ENCODE measurements around the gene TRMT5. TPM values are rescaled to one million over a fixed set of nuclear protein-coding genes. Genes with fewer than 3 reads are reported as not detected.

Gene TRMT5
- total and polyA plus RNA-seq, 9 of the 15 experiments (the other 6 are each of a cell fraction or from before 2014, with no cell fraction given) = 8.4 to 20.0 (median 15.1) TPM

DNA sequence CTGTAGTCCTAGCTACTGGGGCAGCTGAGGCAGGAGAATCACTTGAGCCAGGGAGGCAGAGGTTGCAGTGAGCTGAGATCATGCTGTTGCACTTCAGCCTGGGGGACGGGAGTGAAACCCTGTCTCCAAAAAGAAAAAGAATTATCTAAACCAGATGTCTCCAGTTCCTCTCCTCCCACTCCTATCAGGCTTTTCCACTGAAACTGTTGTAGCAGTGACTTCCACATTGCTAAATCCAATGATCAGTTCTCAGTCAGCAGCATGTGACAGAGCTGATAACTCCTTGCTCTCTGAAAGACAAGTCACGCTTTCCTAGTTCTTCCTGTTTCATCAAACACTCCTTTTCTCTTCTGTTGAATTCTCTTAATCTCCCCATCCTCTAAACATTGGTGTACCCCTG is 8.7 kb upstream of the TRMT5 start (continued):
- peak; percentile 86 for TF ChIP-seq SOX6 (IDR thresholded peaks at IDR 0.05)
- peak; percentile 69 for TF ChIP-seq CEBPB (tag; IDR thresholded peaks at IDR 0.05)
- TF ChIP-seq ETV5 (CRISPR knock-in tag; IDR thresholded peaks at IDR 0.05; ENCODE audit: low read depth) = 0 out of 2 replicates have a peak, but pooled peaks have one; percentile 56
- peak; percentile 75 for TF ChIP-seq MEIS2 (IDR thresholded peaks at IDR 0.05; ENCODE audit: partially characterized antibody)
- TF ChIP-seq NCOA2 (IDR thresholded peaks at IDR 0.05; ENCODE audit: partially characterized antibody in 2 of 2) = peak; percentile 29 to 59
- peak; percentile 85 for TF ChIP-seq FOXM1 (IDR thresholded peaks at IDR 0.05; ENCODE audit: low read depth)
- no peak for TF ChIP-seq FOXM1 (CRISPR knock-in tag; IDR thresholded peaks at IDR 0.05; ENCODE audit: low read depth)
- peak; percentile 30 to 90; a peak in 2 of 4 replicates for TF ChIP-seq HDAC1 (IDR thresholded peaks at IDR 0.05)
- TF ChIP-seq, protein P1, sequence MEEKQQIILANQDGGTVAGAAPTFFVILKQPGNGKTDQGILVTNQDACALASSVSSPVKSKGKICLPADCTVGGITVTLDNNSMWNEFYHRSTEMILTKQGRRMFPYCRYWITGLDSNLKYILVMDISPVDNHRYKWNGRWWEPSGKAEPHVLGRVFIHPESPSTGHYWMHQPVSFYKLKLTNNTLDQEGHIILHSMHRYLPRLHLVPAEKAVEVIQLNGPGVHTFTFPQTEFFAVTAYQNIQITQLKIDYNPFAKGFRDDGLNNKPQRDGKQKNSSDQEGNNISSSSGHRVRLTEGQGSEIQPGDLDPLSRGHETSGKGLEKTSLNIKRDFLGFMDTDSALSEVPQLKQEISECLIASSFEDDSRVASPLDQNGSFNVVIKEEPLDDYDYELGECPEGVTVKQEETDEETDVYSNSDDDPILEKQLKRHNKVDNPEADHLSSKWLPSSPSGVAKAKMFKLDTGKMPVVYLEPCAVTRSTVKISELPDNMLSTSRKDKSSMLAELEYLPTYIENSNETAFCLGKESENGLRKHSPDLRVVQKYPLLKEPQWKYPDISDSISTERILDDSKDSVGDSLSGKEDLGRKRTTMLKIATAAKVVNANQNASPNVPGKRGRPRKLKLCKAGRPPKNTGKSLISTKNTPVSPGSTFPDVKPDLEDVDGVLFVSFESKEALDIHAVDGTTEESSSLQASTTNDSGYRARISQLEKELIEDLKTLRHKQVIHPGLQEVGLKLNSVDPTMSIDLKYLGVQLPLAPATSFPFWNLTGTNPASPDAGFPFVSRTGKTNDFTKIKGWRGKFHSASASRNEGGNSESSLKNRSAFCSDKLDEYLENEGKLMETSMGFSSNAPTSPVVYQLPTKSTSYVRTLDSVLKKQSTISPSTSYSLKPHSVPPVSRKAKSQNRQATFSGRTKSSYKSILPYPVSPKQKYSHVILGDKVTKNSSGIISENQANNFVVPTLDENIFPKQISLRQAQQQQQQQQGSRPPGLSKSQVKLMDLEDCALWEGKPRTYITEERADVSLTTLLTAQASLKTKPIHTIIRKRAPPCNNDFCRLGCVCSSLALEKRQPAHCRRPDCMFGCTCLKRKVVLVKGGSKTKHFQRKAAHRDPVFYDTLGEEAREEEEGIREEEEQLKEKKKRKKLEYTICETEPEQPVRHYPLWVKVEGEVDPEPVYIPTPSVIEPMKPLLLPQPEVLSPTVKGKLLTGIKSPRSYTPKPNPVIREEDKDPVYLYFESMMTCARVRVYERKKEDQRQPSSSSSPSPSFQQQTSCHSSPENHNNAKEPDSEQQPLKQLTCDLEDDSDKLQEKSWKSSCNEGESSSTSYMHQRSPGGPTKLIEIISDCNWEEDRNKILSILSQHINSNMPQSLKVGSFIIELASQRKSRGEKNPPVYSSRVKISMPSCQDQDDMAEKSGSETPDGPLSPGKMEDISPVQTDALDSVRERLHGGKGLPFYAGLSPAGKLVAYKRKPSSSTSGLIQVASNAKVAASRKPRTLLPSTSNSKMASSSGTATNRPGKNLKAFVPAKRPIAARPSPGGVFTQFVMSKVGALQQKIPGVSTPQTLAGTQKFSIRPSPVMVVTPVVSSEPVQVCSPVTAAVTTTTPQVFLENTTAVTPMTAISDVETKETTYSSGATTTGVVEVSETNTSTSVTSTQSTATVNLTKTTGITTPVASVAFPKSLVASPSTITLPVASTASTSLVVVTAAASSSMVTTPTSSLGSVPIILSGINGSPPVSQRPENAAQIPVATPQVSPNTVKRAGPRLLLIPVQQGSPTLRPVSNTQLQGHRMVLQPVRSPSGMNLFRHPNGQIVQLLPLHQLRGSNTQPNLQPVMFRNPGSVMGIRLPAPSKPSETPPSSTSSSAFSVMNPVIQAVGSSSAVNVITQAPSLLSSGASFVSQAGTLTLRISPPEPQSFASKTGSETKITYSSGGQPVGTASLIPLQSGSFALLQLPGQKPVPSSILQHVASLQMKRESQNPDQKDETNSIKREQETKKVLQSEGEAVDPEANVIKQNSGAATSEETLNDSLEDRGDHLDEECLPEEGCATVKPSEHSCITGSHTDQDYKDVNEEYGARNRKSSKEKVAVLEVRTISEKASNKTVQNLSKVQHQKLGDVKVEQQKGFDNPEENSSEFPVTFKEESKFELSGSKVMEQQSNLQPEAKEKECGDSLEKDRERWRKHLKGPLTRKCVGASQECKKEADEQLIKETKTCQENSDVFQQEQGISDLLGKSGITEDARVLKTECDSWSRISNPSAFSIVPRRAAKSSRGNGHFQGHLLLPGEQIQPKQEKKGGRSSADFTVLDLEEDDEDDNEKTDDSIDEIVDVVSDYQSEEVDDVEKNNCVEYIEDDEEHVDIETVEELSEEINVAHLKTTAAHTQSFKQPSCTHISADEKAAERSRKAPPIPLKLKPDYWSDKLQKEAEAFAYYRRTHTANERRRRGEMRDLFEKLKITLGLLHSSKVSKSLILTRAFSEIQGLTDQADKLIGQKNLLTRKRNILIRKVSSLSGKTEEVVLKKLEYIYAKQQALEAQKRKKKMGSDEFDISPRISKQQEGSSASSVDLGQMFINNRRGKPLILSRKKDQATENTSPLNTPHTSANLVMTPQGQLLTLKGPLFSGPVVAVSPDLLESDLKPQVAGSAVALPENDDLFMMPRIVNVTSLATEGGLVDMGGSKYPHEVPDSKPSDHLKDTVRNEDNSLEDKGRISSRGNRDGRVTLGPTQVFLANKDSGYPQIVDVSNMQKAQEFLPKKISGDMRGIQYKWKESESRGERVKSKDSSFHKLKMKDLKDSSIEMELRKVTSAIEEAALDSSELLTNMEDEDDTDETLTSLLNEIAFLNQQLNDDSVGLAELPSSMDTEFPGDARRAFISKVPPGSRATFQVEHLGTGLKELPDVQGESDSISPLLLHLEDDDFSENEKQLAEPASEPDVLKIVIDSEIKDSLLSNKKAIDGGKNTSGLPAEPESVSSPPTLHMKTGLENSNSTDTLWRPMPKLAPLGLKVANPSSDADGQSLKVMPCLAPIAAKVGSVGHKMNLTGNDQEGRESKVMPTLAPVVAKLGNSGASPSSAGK (IDR thresholded peaks at IDR 0.05) = peak; percentile 89
- TF ChIP-seq FOXK1 (CRISPR knock-in tag; IDR thresholded peaks at IDR 0.05; ENCODE audit: borderline replicate concordance) = no peak
- 0 out of 2 replicates have a peak, but pooled peaks have one; percentile 27 for TF ChIP-seq ARID3A (IDR thresholded peaks at IDR 0.05; ENCODE audit: borderline replicate concordance, low read depth, low read length)
- TF ChIP-seq MXD1 (CRISPR knock-in tag; IDR thresholded peaks at IDR 0.05; ENCODE audit: borderline replicate concordance, poor library complexity, severe bottlenecking) = no peak
- 0 out of 2 replicates have a peak, but pooled peaks have one; percentile 43 for TF ChIP-seq MEF2D (tag; conservative IDR thresholded peaks at IDR 0.05; ENCODE audit: low read depth)
- no peak for TF ChIP-seq MCM7 (IDR thresholded peaks at IDR 0.05)
- TF ChIP-seq SMARCA4 (IDR thresholded peaks at IDR 0.05) = peak; percentile 93
- no peak for TF ChIP-seq ATF1 (CRISPR knock-in tag; IDR thresholded peaks at IDR 0.05)
- TF ChIP-seq ATF1 (tag; IDR thresholded peaks at IDR 0.05) = peak; percentile 31
